Activated T-cell treated with anti-CD3 and anti-CD28 coated beads, Interleukin-2, amount 50 U/mL, for 72 hours (primary cell): ENCODE data around the gene ADAMTS19. TPM values are rescaled to one million over a fixed set of nuclear protein-coding genes. Genes with fewer than 3 reads are reported as not detected.
"Not testable (repeated sequence)": the region's sequence is repeated elsewhere in the genome, so short reads cannot be mapped to it uniquely, and the experiment has no call there.

Experiments used
- ATAC-seq, 2 donors: fragments of 150-1000 bp; cut with Tn5 transposase; replicated peaks in 1 of 2; 2 replicates each; pipeline ENCODE4 v1.10.0; 2021; ENCODE audit warnings: moderate library complexity in 2 of 2, mild to moderate bottlenecking in 1 of 2
- DNase-seq, 2 donors: peaks; one replicate each; pipeline ENCODE4 v3.0.0; 2021 to 2022; ENCODE audit warnings: mixed read lengths in 1 of 2
- H3K27ac Mint-ChIP-seq: one replicate; pipeline ENCODE4 v1.8.0; 2022; ENCODE audit warnings: mild to moderate bottlenecking, moderate library complexity, mixed read lengths
- H3K27me3 Mint-ChIP-seq: one replicate; pipeline ENCODE4 v1.8.0; 2022; ENCODE audit warnings: low read depth, mixed read lengths
- H3K36me3 Mint-ChIP-seq, 2 donors: one replicate each; pipeline ENCODE4 v1.8.0; 2022; ENCODE audit warnings: mixed read lengths in 2 of 2, mild to moderate bottlenecking in 1 of 2; ENCODE audit not compliant: insufficient read depth in 2 of 2
- H3K4me1 Mint-ChIP-seq: one replicate; pipeline ENCODE4 v1.8.0; 2022; ENCODE audit warnings: low read depth, mixed read lengths
- H3K4me3 Mint-ChIP-seq, 2 donors: one replicate each; pipeline ENCODE4 v1.8.0; 2022; ENCODE audit warnings: mild to moderate bottlenecking in 2 of 2, mixed read lengths in 2 of 2, moderate library complexity in 2 of 2
- H3K9me3 Mint-ChIP-seq, 2 donors: one replicate each; pipeline ENCODE4 v1.8.0; 2022; ENCODE audit warnings: mixed read lengths in 2 of 2
- total RNA-seq, 2 donors: library from RNA; stranded (reverse); gene quantifications; one replicate each; pipeline ENCODE4 v1.2.3, GENCODE V29; 2022

ADAMTS19 gene
- total RNA-seq, 2 donors from 2014 or later, result not detected

GRCh38 chr5:129554134-129554904, 94.2 kb downstream of the ADAMTS19 start:
- no peaks in the 10 kb centered on the region for H3K9me3 Mint-ChIP-seq
- ATAC-seq, result no peak
- no peak for DNase-seq
- H3K4me1 Mint-ChIP-seq, result no peaks in the 10 kb centered on the region
- H3K36me3 Mint-ChIP-seq, result no peaks in the 10 kb centered on the region
- H3K27me3 Mint-ChIP-seq, result no peaks in the 10 kb centered on the region
- no peak overlapping the region for H3K27ac Mint-ChIP-seq
- H3K4me3 Mint-ChIP-seq, result no peak overlapping the region

GRCh38 chr5:129563585-129563984, 103.5 kb downstream of the ADAMTS19 start:
- H3K4me1 Mint-ChIP-seq, result no peaks in the 10 kb centered on the region
- ATAC-seq (no peak), DNase-seq (no peak)
- H3K4me3 Mint-ChIP-seq, result no peak overlapping the region
- no peaks in the 10 kb centered on the region for H3K27me3 Mint-ChIP-seq
- peaks cover 0 to 2% of the 10 kb centered on the region in 2 donors for H3K9me3 Mint-ChIP-seq
- H3K27ac Mint-ChIP-seq, result no peak overlapping the region
- H3K36me3 Mint-ChIP-seq, result no peaks in the 10 kb centered on the region

GRCh38 chr5:129569295-129569694, 109.2 kb downstream of the ADAMTS19 start:
- peaks cover 0 to 2% of the 10 kb centered on the region in 2 donors for H3K9me3 Mint-ChIP-seq
- no peaks in the 10 kb centered on the region for H3K4me1 Mint-ChIP-seq
- no peaks in the 10 kb centered on the region for H3K36me3 Mint-ChIP-seq
- no peak overlapping the region for H3K27ac Mint-ChIP-seq
- DNase-seq (no peak), ATAC-seq (no peak)
- no peaks in the 10 kb centered on the region for H3K27me3 Mint-ChIP-seq
- no peak overlapping the region for H3K4me3 Mint-ChIP-seq

GRCh38 chr5:129572060-129572459, 112.0 kb downstream of the ADAMTS19 start:
- Mint-ChIP-seq H3K27ac (no peak overlapping the region), H3K9me3 (peaks cover 0 to 2% of the 10 kb centered on the region in 2 donors), H3K4me3 (no peak overlapping the region), H3K36me3 (no peaks in the 10 kb centered on the region), H3K4me1 (no peaks in the 10 kb centered on the region), H3K27me3 (no peaks in the 10 kb centered on the region)
- ATAC-seq (no peak), DNase-seq (no peak)

- H3K4me1 Mint-ChIP-seq, result not testable (repeated sequence)
Measured at GRCh38 chr5:129584496-129584895, 124.4 kb downstream of the ADAMTS19 start.

GRCh38 chr5:129591508-129592160, 131.5 kb downstream of the ADAMTS19 start:
- H3K9me3 Mint-ChIP-seq, result peaks cover 0 to 3% of the 10 kb centered on the region in 2 donors
- no peak overlapping the region for H3K27ac Mint-ChIP-seq
- no peaks in the 10 kb centered on the region for H3K27me3 Mint-ChIP-seq
- H3K36me3 Mint-ChIP-seq, result peaks cover 0 to 1% of the 10 kb centered on the region in 2 donors
- H3K4me3 Mint-ChIP-seq, result no peak overlapping the region
- ATAC-seq (no peak), DNase-seq (no peak)
- no peaks in the 10 kb centered on the region for H3K4me1 Mint-ChIP-seq

More at GRCh38 chr5:129584496-129584895, 124.4 kb downstream of the ADAMTS19 start:
- peaks cover under 1 to 15% of the 10 kb centered on the region in 2 donors for H3K9me3 Mint-ChIP-seq
- not testable (repeated sequence) for H3K27me3 Mint-ChIP-seq, H3K4me3 Mint-ChIP-seq, H3K27ac Mint-ChIP-seq, ATAC-seq, DNase-seq, H3K36me3 Mint-ChIP-seq

- Mint-ChIP-seq H3K9me3 (peaks cover 0 to 3% of the 10 kb centered on the region in 2 donors), H3K27ac (no peak overlapping the region), H3K4me3 (no peak overlapping the region), H3K36me3 (peaks cover 0 to 1% of the 10 kb centered on the region in 2 donors), H3K4me1 (no peaks in the 10 kb centered on the region), H3K27me3 (no peaks in the 10 kb centered on the region)
- DNase-seq, result no peak
- ATAC-seq, result no peak
Measured at GRCh38 chr5:129593525-129593924, 133.4 kb downstream of the ADAMTS19 start.

GRCh38 chr5:129601576-129601975, 141.5 kb downstream of the ADAMTS19 start:
- Mint-ChIP-seq H3K36me3 (no peaks in the 10 kb centered on the region), H3K27me3 (no peaks in the 10 kb centered on the region), H3K4me3 (no peak overlapping the region), H3K9me3 (peaks cover 0 to 2% of the 10 kb centered on the region in 2 donors), H3K4me1 (no peaks in the 10 kb centered on the region), H3K27ac (no peak overlapping the region)
- DNase-seq, result no peak
- ATAC-seq, result no peak

GRCh38 chr5:129608350-129608749, 148.3 kb downstream of the ADAMTS19 start:
- Mint-ChIP-seq H3K9me3 (peaks cover 3 to 5% of the 10 kb centered on the region in 2 donors), H3K4me3 (no peak overlapping the region), H3K36me3 (no peaks in the 10 kb centered on the region), H3K27ac (no peak overlapping the region), H3K27me3 (no peaks in the 10 kb centered on the region), H3K4me1 (no peaks in the 10 kb centered on the region)
- DNase-seq, result no peak
- no peak for ATAC-seq

GRCh38 chr5:129609710-129610109, 149.6 kb downstream of the ADAMTS19 start:
- Mint-ChIP-seq H3K36me3 (no peaks in the 10 kb centered on the region), H3K4me1 (no peaks in the 10 kb centered on the region), H3K9me3 (peaks cover 3 to 5% of the 10 kb centered on the region in 2 donors), H3K4me3 (no peak overlapping the region), H3K27me3 (no peaks in the 10 kb centered on the region), H3K27ac (no peak overlapping the region)
- ATAC-seq (no peak), DNase-seq (no peak)

GRCh38 chr5:129616517-129616916, 156.4 kb downstream of the ADAMTS19 start:
- Mint-ChIP-seq H3K4me1 (no peaks in the 10 kb centered on the region), H3K4me3 (no peak overlapping the region), H3K27ac (no peak overlapping the region), H3K36me3 (no peaks in the 10 kb centered on the region), H3K27me3 (no peaks in the 10 kb centered on the region), H3K9me3 (peaks cover 3% of the 10 kb centered on the region in 2 donors)
- ATAC-seq, result no peak
- DNase-seq, result no peak

- ATAC-seq (no peak), DNase-seq (no peak)
- Mint-ChIP-seq H3K27me3 (no peaks in the 10 kb centered on the region), H3K9me3 (peaks cover 2 to 3% of the 10 kb centered on the region in 2 donors), H3K27ac (no peak overlapping the region), H3K36me3 (no peaks in the 10 kb centered on the region), H3K4me1 (no peaks in the 10 kb centered on the region), H3K4me3 (no peak overlapping the region)
Measured at GRCh38 chr5:129617206-129617605, 157.1 kb downstream of the ADAMTS19 start.

- Mint-ChIP-seq H3K36me3 (no peaks in the 10 kb centered on the region), H3K27ac (no peak overlapping the region), H3K4me3 (no peak overlapping the region), H3K27me3 (no peaks in the 10 kb centered on the region), H3K9me3 (peaks cover 0 to 4% of the 10 kb centered on the region in 2 donors), H3K4me1 (no peaks in the 10 kb centered on the region)
- ATAC-seq (no peak), DNase-seq (no peak)
Measured at GRCh38 chr5:129619782-129620181, 159.7 kb downstream of the ADAMTS19 start.
